RWPE1 (cell line): Measurements from ENCODE around the gene GOPC.

ENCODE experiments used
- CTCF ChIA-PET: fragments of 350-600 bp; sonication (Branson Sonifier 250); formaldehyde crosslinking; extraction: SDS; loops from one replicate; lab custom pipeline; 2021; lab: Yijun Ruan, JAX
- POLR2A ChIA-PET: fragments of 400-600 bp; formaldehyde crosslinking; extraction: SDS; loops from one replicate; lab custom pipeline; 2020; ENCODE audit warnings: antibody characterized with exemption; ENCODE audit not compliant: low non-redundant PET; lab: Yijun Ruan, JAX
- DNase-seq: peaks from one replicate; pipeline ENCODE4 v3.0.0; 2012; ENCODE audit warnings: low spot score
- H3K27ac ChIP-seq: fragments of 450-650 bp; 2 replicates; pipeline ENCODE4 v1.5.1; 2017
- TF ChIP-seq, protein P1 (sequence below): fragments of 450-650 bp; conservative IDR thresholded peaks from 2 replicates; pipeline ENCODE4 v1.5.1; 2017; ENCODE audit warnings: low read depth, mild to moderate bottlenecking

GOPC gene

DNA sequence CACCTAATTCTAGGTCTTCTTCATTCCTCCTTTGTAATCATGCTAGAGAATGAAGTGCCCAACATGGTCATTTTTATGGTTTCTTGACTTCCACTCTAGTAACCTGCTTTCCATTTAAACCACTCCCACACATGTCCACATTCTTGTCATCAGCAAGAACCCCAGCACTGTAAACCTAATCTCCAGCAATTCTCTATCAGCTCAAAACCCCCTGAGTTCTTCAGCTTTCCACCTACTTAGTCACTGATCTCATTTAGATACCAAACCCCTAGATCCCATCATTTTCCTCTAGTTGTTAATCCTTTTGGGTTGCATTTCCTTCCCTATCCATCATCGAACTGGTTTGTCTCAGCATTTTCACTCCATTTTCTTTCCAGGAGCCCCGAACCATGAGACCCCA lies 49.7 kb downstream of the GOPC start:
- H3K27ac ChIP-seq = no peak overlapping the region
- DNase-seq = no peak
- ChIA-PET CTCF (interaction anchor here (0.6 kb wide), 1 partner anchor 43 kb away, joined by 3 read pairs; no protein-coding TSS in a partner anchor), POLR2A (no interaction called here)
- TF ChIP-seq, protein P1, sequence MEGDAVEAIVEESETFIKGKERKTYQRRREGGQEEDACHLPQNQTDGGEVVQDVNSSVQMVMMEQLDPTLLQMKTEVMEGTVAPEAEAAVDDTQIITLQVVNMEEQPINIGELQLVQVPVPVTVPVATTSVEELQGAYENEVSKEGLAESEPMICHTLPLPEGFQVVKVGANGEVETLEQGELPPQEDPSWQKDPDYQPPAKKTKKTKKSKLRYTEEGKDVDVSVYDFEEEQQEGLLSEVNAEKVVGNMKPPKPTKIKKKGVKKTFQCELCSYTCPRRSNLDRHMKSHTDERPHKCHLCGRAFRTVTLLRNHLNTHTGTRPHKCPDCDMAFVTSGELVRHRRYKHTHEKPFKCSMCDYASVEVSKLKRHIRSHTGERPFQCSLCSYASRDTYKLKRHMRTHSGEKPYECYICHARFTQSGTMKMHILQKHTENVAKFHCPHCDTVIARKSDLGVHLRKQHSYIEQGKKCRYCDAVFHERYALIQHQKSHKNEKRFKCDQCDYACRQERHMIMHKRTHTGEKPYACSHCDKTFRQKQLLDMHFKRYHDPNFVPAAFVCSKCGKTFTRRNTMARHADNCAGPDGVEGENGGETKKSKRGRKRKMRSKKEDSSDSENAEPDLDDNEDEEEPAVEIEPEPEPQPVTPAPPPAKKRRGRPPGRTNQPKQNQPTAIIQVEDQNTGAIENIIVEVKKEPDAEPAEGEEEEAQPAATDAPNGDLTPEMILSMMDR = no peak

DNA sequence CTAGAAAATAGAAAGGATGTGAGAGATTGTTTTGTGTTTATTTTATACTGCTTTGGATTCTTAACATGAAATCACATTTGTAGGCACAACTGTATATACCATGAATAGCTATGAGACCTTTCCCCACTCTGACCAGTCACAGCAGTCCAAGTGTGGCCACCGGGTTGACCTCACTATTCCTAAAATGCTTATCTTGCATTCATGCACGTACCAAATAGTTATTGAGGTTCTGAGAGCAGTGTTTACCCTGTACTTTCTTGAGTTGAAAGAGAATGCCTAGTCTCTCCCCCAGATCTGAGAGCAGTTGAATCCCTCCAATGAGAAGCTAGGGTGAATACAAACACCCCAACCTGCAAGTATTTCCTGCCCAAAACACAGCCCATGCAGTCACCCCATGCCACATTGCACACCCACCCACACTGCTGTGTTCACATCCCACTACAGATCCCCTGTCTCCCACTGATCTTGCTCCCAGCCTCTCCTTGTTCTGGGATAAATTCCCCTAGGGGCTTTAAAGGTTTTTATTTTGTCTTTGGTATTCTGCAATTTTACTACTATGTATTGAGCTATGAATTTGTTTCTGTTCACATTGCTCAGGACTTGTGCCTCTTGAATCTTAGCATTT lies 51.6 kb downstream of the GOPC start:
- ChIA-PET POLR2A (no interaction called here), CTCF (interaction anchor here (0.5 to 1.4 kb wide), 3 partner anchors 15 to 101 kb away, joined by 3 to 8 read pairs (median 4); partner anchors contain the start of gene GOPC)
- DNase-seq = no peak
- H3K27ac ChIP-seq = no peak overlapping the region
- TF ChIP-seq, protein P1 = no peak

DNA sequence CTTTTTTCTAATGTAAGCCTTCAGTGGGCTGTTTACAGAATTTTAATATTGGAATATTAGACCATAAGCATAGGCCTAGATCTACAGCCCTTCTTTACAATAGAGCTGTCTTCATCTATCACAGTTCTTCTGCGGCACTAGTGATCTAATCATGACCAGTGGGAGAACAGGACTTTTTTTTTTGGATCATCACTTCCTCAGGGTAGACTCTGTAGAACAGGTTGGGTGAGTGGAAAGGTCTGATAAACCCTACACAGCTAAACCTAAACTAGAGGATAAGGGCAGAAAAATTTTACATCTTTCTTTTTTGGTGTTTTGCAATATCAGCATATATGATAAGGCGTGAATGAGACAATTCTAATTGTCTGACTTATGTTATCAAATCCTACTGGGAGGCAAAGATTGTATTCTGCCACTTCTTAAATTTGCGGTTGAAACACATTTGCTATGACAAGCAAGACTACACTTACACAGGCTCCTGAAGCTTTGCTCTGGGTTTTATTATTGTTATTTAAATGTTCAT lies 52.2 kb downstream of the GOPC start:
- no peak overlapping the region for H3K27ac ChIP-seq
- CTCF ChIA-PET = interaction anchor here (0.6 to 1.4 kb wide), 2 partner anchors 100 to 109 kb away, joined by 3 to 8 read pairs; no protein-coding TSS in a partner anchor

DNA sequence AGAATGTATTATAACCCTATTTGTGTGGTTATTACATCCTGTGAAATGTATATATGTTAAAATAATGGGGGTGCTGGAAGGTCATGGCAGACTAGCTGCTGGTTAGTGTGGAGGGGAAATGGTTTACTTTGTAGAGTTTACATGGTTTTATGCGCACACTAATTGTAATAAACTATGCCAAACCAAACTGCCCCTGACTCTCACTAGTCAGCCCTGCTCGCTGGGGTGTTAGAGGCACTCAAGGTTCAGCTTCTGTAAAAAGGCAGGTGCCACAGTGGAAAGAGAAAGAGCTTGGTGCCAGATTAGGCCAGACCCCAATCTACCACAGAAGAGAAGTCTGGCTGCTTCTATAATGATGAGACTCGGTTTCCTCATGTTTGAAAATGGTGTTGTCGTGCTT lies 52.7 kb downstream of the GOPC start:
- no peak for DNase-seq
- no peak overlapping the region for H3K27ac ChIP-seq
- CTCF ChIA-PET = interaction anchor here (0.6 kb wide), 1 partner anchor 109 kb away, joined by 3 read pairs; no protein-coding TSS in a partner anchor
- TF ChIP-seq, protein P1 = no peak
- POLR2A ChIA-PET = no interaction called here

More for the DNA sequence above, 52.2 kb downstream of the GOPC start:
- TF ChIP-seq, protein P1 = no peak
- no peak for DNase-seq
- POLR2A ChIA-PET = no interaction called here

DNA sequence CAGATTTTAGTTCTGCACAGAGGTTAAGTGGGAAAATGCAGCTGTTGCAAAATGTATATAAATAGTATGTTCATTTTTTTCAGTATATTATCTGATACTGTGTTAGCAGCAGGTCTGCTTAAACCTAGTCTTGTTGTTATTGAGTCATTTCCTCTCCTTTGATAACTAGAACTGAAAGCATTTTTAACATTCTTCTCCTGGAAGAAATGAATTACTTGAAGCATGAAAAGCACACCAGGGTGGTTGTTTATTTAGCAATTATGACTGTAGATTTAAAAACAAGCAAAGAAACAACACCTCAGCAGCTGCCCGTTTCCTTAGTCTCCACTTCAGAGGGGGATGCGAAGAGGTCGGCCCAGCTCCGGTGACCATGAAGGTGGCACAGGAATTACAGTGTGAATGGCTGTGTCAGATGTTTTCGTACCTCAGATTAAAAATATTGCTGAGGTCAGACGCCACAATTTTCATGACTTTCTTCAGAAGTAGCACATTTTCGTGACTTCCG lies 53.5 kb downstream of the GOPC start:
- POLR2A ChIA-PET = no interaction called here
- CTCF ChIA-PET = no interaction called here
- peak overlapping the region; percentile 84 for H3K27ac ChIP-seq
- peak; percentile 80 for DNase-seq
- TF ChIP-seq, protein P1 = no peak

DNA sequence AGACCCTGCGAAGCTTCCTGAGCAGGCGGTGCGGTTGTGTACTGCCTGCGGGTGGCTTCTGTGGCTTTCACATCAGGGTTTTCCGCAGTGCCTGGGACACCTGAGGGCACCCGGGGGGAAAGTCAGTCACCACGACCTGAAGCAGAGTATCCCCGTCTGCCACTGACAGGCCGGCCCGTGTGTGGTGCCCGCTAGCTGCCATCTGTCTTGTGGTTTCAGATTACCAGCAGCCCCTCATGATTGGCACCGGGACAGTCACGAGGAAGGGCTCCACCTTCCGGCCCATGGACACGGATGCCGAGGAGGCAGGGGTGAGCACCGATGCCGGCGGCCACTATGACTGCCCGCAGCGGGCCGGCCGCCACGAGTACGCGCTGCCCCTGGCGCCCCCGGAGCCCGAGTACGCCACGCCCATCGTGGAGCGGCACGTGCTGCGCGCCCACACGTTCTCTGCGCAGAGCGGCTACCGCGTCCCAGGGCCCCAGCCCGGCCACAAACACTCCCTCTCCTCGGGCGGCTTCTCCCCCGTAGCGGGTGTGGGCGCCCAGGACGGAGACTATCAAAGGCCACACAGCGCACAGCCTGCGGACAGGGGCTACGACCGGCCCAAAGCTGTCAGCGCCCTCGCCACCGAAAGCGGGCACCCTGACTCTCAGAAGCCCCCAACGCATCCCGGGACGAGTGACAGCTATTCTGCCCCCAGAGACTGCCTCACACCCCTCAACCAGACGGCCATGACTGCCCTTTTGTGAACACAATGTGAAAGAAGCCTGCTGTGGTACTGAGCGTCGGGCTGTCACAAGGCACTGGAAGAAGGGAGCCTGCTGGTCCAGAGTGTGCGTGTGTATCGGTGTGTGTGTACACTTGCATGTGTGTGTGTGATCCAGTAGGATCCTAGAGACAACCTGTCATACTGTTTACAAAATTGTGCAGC lies 54.4 kb downstream of the GOPC start:
- ChIA-PET POLR2A (no interaction called here), CTCF (interaction anchor here (1.0 kb wide), 1 partner anchor 98 kb away, joined by 3 read pairs; no protein-coding TSS in a partner anchor)
- peak overlapping the region; percentile 84 for H3K27ac ChIP-seq
- DNase-seq = no peak
- TF ChIP-seq, protein P1 = no peak
